C4-2B (cell line): ENCODE measurements around the gene CIART.
A peak's percentile ranks its signal among the peaks of the same experiment; 100 is the strongest.

Experiments
- ZFX ChIP-seq: fragments of 450-650 bp; IDR thresholded peaks from 2 replicates; pipeline ENCODE4 v1.6.1; 2017
- TF ChIP-seq, protein P1 (sequence below): fragments of 450-650 bp; conservative IDR thresholded peaks from 2 replicates; pipeline ENCODE4 v1.5.1; 2017; ENCODE audit warnings: mild to moderate bottlenecking

GRCh38 chr1:150268705-150269403 is 13.5 kb upstream of the CIART start, which contains the start of gene APH1A:
- TF ChIP-seq, protein P1, sequence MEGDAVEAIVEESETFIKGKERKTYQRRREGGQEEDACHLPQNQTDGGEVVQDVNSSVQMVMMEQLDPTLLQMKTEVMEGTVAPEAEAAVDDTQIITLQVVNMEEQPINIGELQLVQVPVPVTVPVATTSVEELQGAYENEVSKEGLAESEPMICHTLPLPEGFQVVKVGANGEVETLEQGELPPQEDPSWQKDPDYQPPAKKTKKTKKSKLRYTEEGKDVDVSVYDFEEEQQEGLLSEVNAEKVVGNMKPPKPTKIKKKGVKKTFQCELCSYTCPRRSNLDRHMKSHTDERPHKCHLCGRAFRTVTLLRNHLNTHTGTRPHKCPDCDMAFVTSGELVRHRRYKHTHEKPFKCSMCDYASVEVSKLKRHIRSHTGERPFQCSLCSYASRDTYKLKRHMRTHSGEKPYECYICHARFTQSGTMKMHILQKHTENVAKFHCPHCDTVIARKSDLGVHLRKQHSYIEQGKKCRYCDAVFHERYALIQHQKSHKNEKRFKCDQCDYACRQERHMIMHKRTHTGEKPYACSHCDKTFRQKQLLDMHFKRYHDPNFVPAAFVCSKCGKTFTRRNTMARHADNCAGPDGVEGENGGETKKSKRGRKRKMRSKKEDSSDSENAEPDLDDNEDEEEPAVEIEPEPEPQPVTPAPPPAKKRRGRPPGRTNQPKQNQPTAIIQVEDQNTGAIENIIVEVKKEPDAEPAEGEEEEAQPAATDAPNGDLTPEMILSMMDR: no peak
- TF ChIP-seq ZFX: peak; percentile 73; the same call in 1 of the 2 replicates
